HepG2 (cell line): ENCODE results near the gene KRTAP10-9. TPM values are rescaled to one million over a fixed set of nuclear protein-coding genes. Genes with fewer than 3 reads are reported as not detected.

ENCODE experiments used
- ATAC-seq: fragments of 200-7000 bp; cut with Tn5 transposase; 3 replicates; pipeline ENCODE4 v1.9.1; 2020; ENCODE audit warnings: mild to moderate bottlenecking, moderate library complexity
- BruUV-seq: library from RNA; stranded (reverse); fragments of 400-500 nt; replicated peaks from 2 replicates; lab custom pipeline; 2021; lab: Mats Ljungman, UMichigan
- CTCF ChIA-PET: fragments of 300-600 bp; formaldehyde crosslinking; extraction: SDS; loops from one replicate; lab custom pipeline; 2021; ENCODE audit warnings: low total read pairs, inconsistent platforms, low intra/inter-chr PET ratio; lab: Yijun Ruan, JAX
- POLR2A ChIA-PET: fragments of 350-600 bp; sonication (Branson Sonifier 250); formaldehyde crosslinking; loops from one replicate; lab custom pipeline; 2020; ENCODE audit warnings: antibody characterized with exemption, inconsistent platforms; lab: Yijun Ruan, JAX
- DNase-seq: peaks from one replicate; pipeline ENCODE4 v3.0.0-alpha.2; 2015; ENCODE audit warnings: low spot score
- FAIRE-seq: peaks from 3 replicates; lab custom pipeline; 2011; peaks lifted over from hg19 to GRCh38; lab: Jason Lieb, UNC
- H2AFZ ChIP-seq: one replicate; pipeline ENCODE4 v1.6.1; 2011; ENCODE audit warnings: low read length, inconsistent platforms
- H3K27ac ChIP-seq: fragments of 300-600 bp; 3 replicates; pipeline ENCODE4 v1.8.0; 2011; ENCODE audit warnings: mixed run types, mild to moderate bottlenecking, mixed read lengths, low read length, inconsistent platforms; ENCODE audit not compliant: insufficient read depth; ENCODE audit errors: extremely low read length
- H3K27me3 ChIP-seq, 2 experiments: fragments of 200-600 bp in 1 of 2; 2 replicates in 1 of 2; 3 replicates in 1 of 2; pipeline versions ENCODE4 v1.6.0 to v1.8.0; 2011; ENCODE audit warnings: low read length in 2 of 2, mild to moderate bottlenecking in 2 of 2, moderate library complexity in 2 of 2, inconsistent platforms in 1 of 2; ENCODE audit not compliant: insufficient read depth in 2 of 2, control insufficient read depth in 1 of 2
- H3K36me3 ChIP-seq, 2 experiments: fragments of 200-600 bp in 1 of 2; replicated peaks in 1 of 2; 2 replicates in 1 of 2; 3 replicates in 1 of 2; pipeline versions ENCODE4 v1.5.1 to v1.8.0; 2011; ENCODE audit warnings: low read length in 2 of 2, inconsistent platforms in 1 of 2; ENCODE audit not compliant: insufficient read depth in 2 of 2, control insufficient read depth in 1 of 2
- H3K4me1 ChIP-seq: 2 replicates; pipeline ENCODE4 v1.5.1; 2012; ENCODE audit warnings: low read length, inconsistent platforms; ENCODE audit not compliant: insufficient read depth
- H3K4me2 ChIP-seq: 2 replicates; pipeline ENCODE4 v1.6.0; 2011; ENCODE audit warnings: low read depth, low read length, inconsistent platforms
- H3K4me3 ChIP-seq, 3 experiments: fragments of 200-600 bp in 1 of 3; sonication (generic), shearing (Covaris generic) in 1 of 3; replicated peaks in 1 of 3; 2 replicates each; pipeline ENCODE4 v1.5.1; 2011 to 2016; ENCODE audit warnings: low read length in 3 of 3, inconsistent platforms in 2 of 3, low read depth in 2 of 3, mild to moderate bottlenecking in 2 of 3, control low read depth in 1 of 3, mixed read lengths in 1 of 3; ENCODE audit not compliant: insufficient read depth in 1 of 3
- H3K79me2 ChIP-seq: one replicate; pipeline ENCODE4 v1.6.1; 2011; ENCODE audit warnings: low read length, inconsistent platforms; ENCODE audit not compliant: insufficient read depth
- H3K9ac ChIP-seq: 2 replicates; pipeline ENCODE4 v1.6.0; 2011; ENCODE audit warnings: mild to moderate bottlenecking, low read depth, low read length, inconsistent platforms; ENCODE audit not compliant: insufficient read depth
- H3K9me3 ChIP-seq: 2 replicates; pipeline ENCODE4 v1.5.1; 2012; ENCODE audit warnings: mild to moderate bottlenecking, low read length
- H4K20me1 ChIP-seq: 2 replicates; pipeline ENCODE4 v1.6.0; 2011; ENCODE audit warnings: inconsistent platforms, mild to moderate bottlenecking, low read length, moderate library complexity; ENCODE audit not compliant: insufficient read depth
- CENPX ChIP-seq: sonication (generic); formaldehyde crosslinking; IDR thresholded peaks from 2 replicates; pipeline ENCODE4 v1.9.0; 2021; ENCODE audit warnings: mild to moderate bottlenecking, missing genetic modification reagents, moderate library complexity
- JUND ChIP-seq: sonication (generic); formaldehyde crosslinking; IDR thresholded peaks from 2 replicates; pipeline ENCODE4 v1.8.0; 2022; ENCODE audit warnings: mild to moderate bottlenecking, missing genetic modification reagents
- MAFG ChIP-seq: sonication (generic); formaldehyde crosslinking; IDR thresholded peaks from 2 replicates; pipeline ENCODE4 v1.5.1; 2020; ENCODE audit warnings: mild to moderate bottlenecking, missing genetic modification reagents
- MEIS1 ChIP-seq: sonication (generic); formaldehyde crosslinking; IDR thresholded peaks from 2 replicates; pipeline ENCODE4 v1.9.0; 2021; ENCODE audit warnings: mild to moderate bottlenecking, missing genetic modification reagents, moderate library complexity, borderline replicate concordance
- NR1H2 ChIP-seq: sonication (generic); formaldehyde crosslinking; IDR thresholded peaks from 2 replicates; pipeline ENCODE4 v1.8.1; 2022; ENCODE audit warnings: low read depth, missing genetic modification reagents, borderline replicate concordance
- SALL2 ChIP-seq: sonication (generic); formaldehyde crosslinking; IDR thresholded peaks from 2 replicates; pipeline ENCODE4 v1.8.1; 2023; ENCODE audit warnings: mild to moderate bottlenecking, missing genetic modification reagents, inconsistent platforms
- STAT5B ChIP-seq: sonication (generic); formaldehyde crosslinking; IDR thresholded peaks from 2 replicates; pipeline ENCODE4 v1.4.0; 2020; ENCODE audit warnings: missing genetic modification reagents
- THRA ChIP-seq: sonication (generic); formaldehyde crosslinking; IDR thresholded peaks from 2 replicates; pipeline ENCODE4 v1.4.0; 2020; ENCODE audit warnings: missing genetic modification reagents, borderline replicate concordance
- ZBTB44 ChIP-seq: sonication (generic); formaldehyde crosslinking; IDR thresholded peaks from 2 replicates; pipeline ENCODE4 v1.4.0; 2020; ENCODE audit warnings: missing genetic modification reagents
- ZKSCAN5 ChIP-seq: sonication (generic); formaldehyde crosslinking; IDR thresholded peaks from 2 replicates; pipeline ENCODE4 v1.5.1; 2020; ENCODE audit warnings: mild to moderate bottlenecking, missing genetic modification reagents
- ZNF282 ChIP-seq: fragments of 450-650 bp; IDR thresholded peaks from 2 replicates; pipeline ENCODE4 v1.6.1; 2018; ENCODE audit not compliant: partially characterized antibody
- ZNF367 ChIP-seq: sonication (generic); formaldehyde crosslinking; IDR thresholded peaks from 2 replicates; pipeline ENCODE4 v1.4.0; 2020; ENCODE audit warnings: missing genetic modification reagents, borderline replicate concordance
- ZNF572 ChIP-seq: sonication (generic); formaldehyde crosslinking; IDR thresholded peaks from 2 replicates; pipeline ENCODE4 v1.5.1; 2020; ENCODE audit warnings: mild to moderate bottlenecking, missing genetic modification reagents
- ZNF737 ChIP-seq: sonication (generic); formaldehyde crosslinking; IDR thresholded peaks from 2 replicates; pipeline ENCODE4 v1.5.0; 2020; ENCODE audit warnings: missing genetic modification reagents, mild to moderate bottlenecking, borderline replicate concordance
- WGBS: methylation state at CpG from one replicate; pipeline ENCODE4 v1.1.6; 2017; ENCODE audit warnings: low lambda C conversion rate; 5-methylcytosine and 5-hydroxymethylcytosine counted together
- in situ Hi-C: cut with HindIII; loops from 2 replicates; pipeline ENCODE4 v1.10.0; 2017; ENCODE audit warnings: low pct_unique_long_range_greater_than_20kb; ENCODE audit not compliant: extremely low pct_ligation_motif_present
- intact Hi-C: fragments of 100-400 bp; cut with micrococcal nuclease; formaldehyde crosslinking; loops from one replicate; pipeline ENCODE4 v1.10.0; 2022; ENCODE audit not compliant: unreplicated experiment
- polyA plus RNA-seq, 8 experiments: library from polyadenylated mRNA; depleted of rRNA in 3 of 8; stranded (reverse) in 7 of 8; unstranded in 1 of 8; fragments of >200 nt; fragmentation: Illumina TruSeq in 4 of 8; extraction: Trizol in 4 of 8; gene quantifications; 2 replicates each; pipeline versions ENCODE4 v1.2.1 to v1.2.3, GENCODE V29; 2011 to 2016; ENCODE audit warnings: low read depth in 4 of 8, missing spikeins in 1 of 8, mixed read lengths in 1 of 8; ENCODE audit not compliant: insufficient read depth in 1 of 8
- total RNA-seq, 5 experiments: library from RNA; depleted of rRNA; stranded (reverse); fragments of >200 nt; fragmentation: Illumina TruSeq; extraction: Trizol; gene quantifications; 2 replicates each; pipeline ENCODE4 v1.2.3, GENCODE V29; 2016; ENCODE audit warnings: low read depth in 1 of 5

Gene KRTAP10-9
- total and polyA plus RNA-seq, 2 of the 13 experiments (the other 11 are each of a cell fraction or from before 2014, with no cell fraction given) = not detected

GRCh38 chr21:44594406-44594916 is 32.4 kb upstream of the KRTAP10-9 start:
- BruUV-seq = no TSS peak
- in situ Hi-C loops (no loop called here), intact Hi-C loops (no loop called here)
- Histone ChIP-seq H2AFZ (no peak overlapping the region), H4K20me1 (no peaks in the 10 kb centered on the region), H3K27me3 (no peaks in the 10 kb centered on the region), H3K36me3 (no peaks in the 10 kb centered on the region), H3K4me1 (peaks cover 52% of the 10 kb centered on the region), H3K27ac (peak overlapping the region; percentile 80), H3K79me2 (no peaks in the 10 kb centered on the region), H3K4me3 (no peak overlapping the region), H3K9ac (no peak overlapping the region; the same call in 1 of the 2 replicates), H3K4me2 (no peak overlapping the region; the same call in 1 of the 2 replicates), H3K9me3 (no peaks in the 10 kb centered on the region)
- CTCF ChIA-PET = no interaction called here
- 94% methylated on average over 12 of the region's 12 CpGs for WGBS
- no peak for DNase-seq
- FAIRE-seq = no peak
- no peak for ATAC-seq
- TF ChIP-seq NR1H2 (no peak), MEIS1 (CRISPR knock-in tag) (no peak), THRA (CRISPR knock-in tag) (no peak), JUND (CRISPR knock-in tag) (no peak), ZNF282 (no peak), SALL2 (CRISPR knock-in tag) (no peak), CENPX (no peak), ZNF367 (CRISPR knock-in tag) (no peak), ZKSCAN5 (CRISPR knock-in tag) (no peak), MAFG (CRISPR knock-in tag) (no peak), ZBTB44 (CRISPR knock-in tag) (no peak), ZNF737 (CRISPR knock-in tag) (no peak), ZNF572 (CRISPR knock-in tag) (no peak), STAT5B (CRISPR knock-in tag) (no peak)
- POLR2A ChIA-PET = no interaction called here
